GM23338 (cell line): ENCODE results near the gene TRPM3.

ENCODE experiments used
- EZH2 ChIP-seq: fragments of 200-600 bp; sonication (generic); IDR thresholded peaks from one replicate; pipeline ENCODE4 v1.8.0; 2017; ENCODE audit warnings: antibody characterized with exemption, mild to moderate bottlenecking, low read depth; ENCODE audit not compliant: unreplicated experiment
- ZNF462 ChIP-seq: fragments of 250-450 bp; sonication (Bioruptor Pico); IDR thresholded peaks from 2 replicates; pipeline ENCODE4 v1.5.0; 2020; ENCODE audit warnings: mild to moderate bottlenecking, moderate library complexity
- TF ChIP-seq, protein P1 (sequence below), 2 experiments: fragments of 200-600 bp in 1 of 2; sonication (generic) in 1 of 2; conservative IDR thresholded peaks; 2 replicates each; pipeline versions ENCODE4 v1.5.1 to v1.6.1; 2016 to 2017; ENCODE audit warnings: antibody characterized with exemption in 2 of 2, low read depth in 2 of 2, mild to moderate bottlenecking in 2 of 2, moderate library complexity in 1 of 2

GRCh38 chr9:70927530-70927929, 193.9 kb downstream of the TRPM3 start:
- TF ChIP-seq, protein P1, sequence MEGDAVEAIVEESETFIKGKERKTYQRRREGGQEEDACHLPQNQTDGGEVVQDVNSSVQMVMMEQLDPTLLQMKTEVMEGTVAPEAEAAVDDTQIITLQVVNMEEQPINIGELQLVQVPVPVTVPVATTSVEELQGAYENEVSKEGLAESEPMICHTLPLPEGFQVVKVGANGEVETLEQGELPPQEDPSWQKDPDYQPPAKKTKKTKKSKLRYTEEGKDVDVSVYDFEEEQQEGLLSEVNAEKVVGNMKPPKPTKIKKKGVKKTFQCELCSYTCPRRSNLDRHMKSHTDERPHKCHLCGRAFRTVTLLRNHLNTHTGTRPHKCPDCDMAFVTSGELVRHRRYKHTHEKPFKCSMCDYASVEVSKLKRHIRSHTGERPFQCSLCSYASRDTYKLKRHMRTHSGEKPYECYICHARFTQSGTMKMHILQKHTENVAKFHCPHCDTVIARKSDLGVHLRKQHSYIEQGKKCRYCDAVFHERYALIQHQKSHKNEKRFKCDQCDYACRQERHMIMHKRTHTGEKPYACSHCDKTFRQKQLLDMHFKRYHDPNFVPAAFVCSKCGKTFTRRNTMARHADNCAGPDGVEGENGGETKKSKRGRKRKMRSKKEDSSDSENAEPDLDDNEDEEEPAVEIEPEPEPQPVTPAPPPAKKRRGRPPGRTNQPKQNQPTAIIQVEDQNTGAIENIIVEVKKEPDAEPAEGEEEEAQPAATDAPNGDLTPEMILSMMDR (conservative IDR thresholded peaks at IDR 0.05; ENCODE audit: low read depth in 2 of 2) = no peak
- TF ChIP-seq EZH2 (no peak), ZNF462 (no peak)
